HepG2 (cell line): ENCODE results near the gene MXI1. TPM values are rescaled to one million over a fixed set of nuclear protein-coding genes. Genes with fewer than 3 reads are reported as not detected.

Experiments
- ATAC-seq: fragments of 200-7000 bp; cut with Tn5 transposase; 3 replicates; pipeline ENCODE4 v1.9.1; 2020; ENCODE audit warnings: mild to moderate bottlenecking, moderate library complexity
- BruUV-seq: library from RNA; stranded (reverse); fragments of 400-500 nt; replicated peaks from 2 replicates; lab custom pipeline; 2021; lab: Mats Ljungman, UMichigan
- CTCF ChIA-PET: fragments of 300-600 bp; formaldehyde crosslinking; extraction: SDS; loops from one replicate; lab custom pipeline; 2021; ENCODE audit warnings: low total read pairs, inconsistent platforms, low intra/inter-chr PET ratio; lab: Yijun Ruan, JAX
- POLR2A ChIA-PET: fragments of 350-600 bp; sonication (Branson Sonifier 250); formaldehyde crosslinking; loops from one replicate; lab custom pipeline; 2020; ENCODE audit warnings: antibody characterized with exemption, inconsistent platforms; lab: Yijun Ruan, JAX
- DNase-seq: peaks from one replicate; pipeline ENCODE4 v3.0.0-alpha.2; 2015; ENCODE audit warnings: low spot score
- FAIRE-seq: peaks from 3 replicates; lab custom pipeline; 2011; peaks lifted over from hg19 to GRCh38; lab: Jason Lieb, UNC
- H2AFZ ChIP-seq: one replicate; pipeline ENCODE4 v1.6.1; 2011; ENCODE audit warnings: low read length, inconsistent platforms
- H3K27ac ChIP-seq: fragments of 300-600 bp; 3 replicates; pipeline ENCODE4 v1.8.0; 2011; ENCODE audit warnings: mixed run types, mild to moderate bottlenecking, mixed read lengths, low read length, inconsistent platforms; ENCODE audit not compliant: insufficient read depth; ENCODE audit errors: extremely low read length
- H3K27me3 ChIP-seq, 2 experiments: fragments of 200-600 bp in 1 of 2; 2 replicates in 1 of 2; 3 replicates in 1 of 2; pipeline versions ENCODE4 v1.6.0 to v1.8.0; 2011; ENCODE audit warnings: low read length in 2 of 2, mild to moderate bottlenecking in 2 of 2, moderate library complexity in 2 of 2, inconsistent platforms in 1 of 2; ENCODE audit not compliant: insufficient read depth in 2 of 2, control insufficient read depth in 1 of 2
- H3K36me3 ChIP-seq, 2 experiments: fragments of 200-600 bp in 1 of 2; replicated peaks in 1 of 2; 2 replicates in 1 of 2; 3 replicates in 1 of 2; pipeline versions ENCODE4 v1.5.1 to v1.8.0; 2011; ENCODE audit warnings: low read length in 2 of 2, inconsistent platforms in 1 of 2; ENCODE audit not compliant: insufficient read depth in 2 of 2, control insufficient read depth in 1 of 2
- H3K4me1 ChIP-seq: 2 replicates; pipeline ENCODE4 v1.5.1; 2012; ENCODE audit warnings: low read length, inconsistent platforms; ENCODE audit not compliant: insufficient read depth
- H3K4me2 ChIP-seq: 2 replicates; pipeline ENCODE4 v1.6.0; 2011; ENCODE audit warnings: low read depth, low read length, inconsistent platforms
- H3K4me3 ChIP-seq, 3 experiments: fragments of 200-600 bp in 1 of 3; sonication (generic), shearing (Covaris generic) in 1 of 3; replicated peaks in 1 of 3; 2 replicates each; pipeline ENCODE4 v1.5.1; 2011 to 2016; ENCODE audit warnings: low read length in 3 of 3, inconsistent platforms in 2 of 3, low read depth in 2 of 3, mild to moderate bottlenecking in 2 of 3, control low read depth in 1 of 3, mixed read lengths in 1 of 3; ENCODE audit not compliant: insufficient read depth in 1 of 3
- H3K79me2 ChIP-seq: one replicate; pipeline ENCODE4 v1.6.1; 2011; ENCODE audit warnings: low read length, inconsistent platforms; ENCODE audit not compliant: insufficient read depth
- H3K9ac ChIP-seq: 2 replicates; pipeline ENCODE4 v1.6.0; 2011; ENCODE audit warnings: mild to moderate bottlenecking, low read depth, low read length, inconsistent platforms; ENCODE audit not compliant: insufficient read depth
- H3K9me3 ChIP-seq: 2 replicates; pipeline ENCODE4 v1.5.1; 2012; ENCODE audit warnings: mild to moderate bottlenecking, low read length
- H4K20me1 ChIP-seq: 2 replicates; pipeline ENCODE4 v1.6.0; 2011; ENCODE audit warnings: inconsistent platforms, mild to moderate bottlenecking, low read length, moderate library complexity; ENCODE audit not compliant: insufficient read depth
- E2F2 ChIP-seq: sonication (generic); formaldehyde crosslinking; IDR thresholded peaks from 2 replicates; pipeline ENCODE4 v1.4.0; 2020; ENCODE audit warnings: missing genetic modification reagents, borderline replicate concordance
- LRRFIP1 ChIP-seq: sonication (generic); formaldehyde crosslinking; conservative IDR thresholded peaks from 2 replicates; pipeline ENCODE4 v1.4.0; 2020; ENCODE audit warnings: missing genetic modification reagents
- MYNN ChIP-seq: sonication (generic); formaldehyde crosslinking; IDR thresholded peaks from 2 replicates; pipeline ENCODE4 v1.4.0; 2020; ENCODE audit warnings: mild to moderate bottlenecking, low read depth, missing genetic modification reagents
- POLR2A ChIP-seq, 2 experiments: IDR thresholded peaks; 2 replicates each; pipeline ENCODE4 v1.6.1; 2011; ENCODE audit warnings: low read depth in 2 of 2, low read length in 2 of 2, mild to moderate bottlenecking in 1 of 2, moderate library complexity in 1 of 2; ENCODE audit not compliant: insufficient read depth in 1 of 2
- ZNF101 ChIP-seq: sonication (generic); formaldehyde crosslinking; IDR thresholded peaks from 2 replicates; pipeline ENCODE4 v1.4.0; 2020; ENCODE audit warnings: mild to moderate bottlenecking, low read depth, missing genetic modification reagents, borderline replicate concordance
- ZNF552 ChIP-seq: sonication (generic); formaldehyde crosslinking; IDR thresholded peaks from 2 replicates; pipeline ENCODE4 v1.9.0; 2022; ENCODE audit warnings: missing genetic modification reagents, mild to moderate bottlenecking, borderline replicate concordance
- ZNF768 ChIP-seq: sonication (generic); formaldehyde crosslinking; IDR thresholded peaks from 2 replicates; pipeline ENCODE4 v1.4.0; 2020; ENCODE audit warnings: missing genetic modification reagents
- WGBS: methylation state at CpG from one replicate; pipeline ENCODE4 v1.1.6; 2017; ENCODE audit warnings: low lambda C conversion rate; 5-methylcytosine and 5-hydroxymethylcytosine counted together
- in situ Hi-C: cut with HindIII; loops from 2 replicates; pipeline ENCODE4 v1.10.0; 2017; ENCODE audit warnings: low pct_unique_long_range_greater_than_20kb; ENCODE audit not compliant: extremely low pct_ligation_motif_present
- intact Hi-C: fragments of 100-400 bp; cut with micrococcal nuclease; formaldehyde crosslinking; loops from one replicate; pipeline ENCODE4 v1.10.0; 2022; ENCODE audit not compliant: unreplicated experiment
- polyA plus RNA-seq, 8 experiments: library from polyadenylated mRNA; depleted of rRNA in 3 of 8; stranded (reverse) in 7 of 8; unstranded in 1 of 8; fragments of >200 nt; fragmentation: Illumina TruSeq in 4 of 8; extraction: Trizol in 4 of 8; gene quantifications; 2 replicates each; pipeline versions ENCODE4 v1.2.1 to v1.2.3, GENCODE V29; 2011 to 2016; ENCODE audit warnings: low read depth in 4 of 8, missing spikeins in 1 of 8, mixed read lengths in 1 of 8; ENCODE audit not compliant: insufficient read depth in 1 of 8
- total RNA-seq, 5 experiments: library from RNA; depleted of rRNA; stranded (reverse); fragments of >200 nt; fragmentation: Illumina TruSeq; extraction: Trizol; gene quantifications; 2 replicates each; pipeline ENCODE4 v1.2.3, GENCODE V29; 2016; ENCODE audit warnings: low read depth in 1 of 5

MXI1 gene
- total and polyA plus RNA-seq, 2 of the 13 experiments (the other 11 are each of a cell fraction or from before 2014, with no cell fraction given), result 6.6 to 22.0 TPM

GRCh38 chr10:110265573-110266193, 58.3 kb downstream of the MXI1 start:
- Histone ChIP-seq H3K4me1 (peaks cover 24% of the 10 kb centered on the region), H4K20me1 (0 out of 2 replicates have a peak, but pooled peaks cover 2% of the 10 kb centered on the region), H3K9ac (no peak overlapping the region), H2AFZ (no peak overlapping the region), H3K4me3 (no peak overlapping the region), H3K4me2 (no peak overlapping the region), H3K36me3 (no peaks in the 10 kb centered on the region), H3K27ac (no peak overlapping the region)
- DNase-seq (no peak), ATAC-seq (no peak), FAIRE-seq (no peak)
- no TSS peak for BruUV-seq
- ChIA-PET POLR2A (no interaction called here), CTCF (no interaction called here)
- intact Hi-C loops, result no loop called here
- TF ChIP-seq ZNF101, result no peak
- TF ChIP-seq, all 625 proteins: peak for 0
- in situ Hi-C loops, result no loop called here
- 95% methylated on average over 4 of the region's 4 CpGs for WGBS
- no peaks in the 10 kb centered on the region for H3K9me3 ChIP-seq
- H3K79me2 ChIP-seq, result peaks cover 5% of the 10 kb centered on the region
- H3K27me3 ChIP-seq, result no peaks in the 10 kb centered on the region; a peak in 1 of 5 replicates

- 0 out of 2 replicates have a peak, but pooled peaks cover 8% of the 10 kb centered on the region for H4K20me1 ChIP-seq
- POLR2A ChIA-PET, result no interaction called here
- H3K9me3 ChIP-seq, result no peaks in the 10 kb centered on the region
- no peak overlapping the region for H3K4me3 ChIP-seq
- no peak for DNase-seq
- 93% methylated on average over 1 of the region's 1 CpG for WGBS
- H3K9ac ChIP-seq, result no peak overlapping the region
- TF ChIP-seq ZNF768 (CRISPR knock-in tag) (no peak), MYNN (no peak), ZNF552 (CRISPR knock-in tag) (no peak), LRRFIP1 (CRISPR knock-in tag) (no peak), POLR2A (IDR thresholded peaks at IDR 0.05; ENCODE audit: insufficient read depth in 1 of 2, low read depth in 2 of 2, low read length in 2 of 2) (no peak), E2F2 (CRISPR knock-in tag) (no peak)
- H3K27me3 ChIP-seq, result no peaks in the 10 kb centered on the region; a peak in 1 of 5 replicates
- BruUV-seq, result no TSS peak
- no peak overlapping the region for H3K27ac ChIP-seq
- in situ Hi-C loops, result no loop called here
- FAIRE-seq, result no peak
- CTCF ChIA-PET, result no interaction called here
- H2AFZ ChIP-seq, result no peak overlapping the region
- ATAC-seq, result no peak
- peaks cover 10% of the 10 kb centered on the region for H3K79me2 ChIP-seq
- intact Hi-C loops, result no loop called here
- H3K4me1 ChIP-seq, result peaks cover 38% of the 10 kb centered on the region
- H3K36me3 ChIP-seq, result no peaks in the 10 kb centered on the region
- no peak overlapping the region for H3K4me2 ChIP-seq
Observed at GRCh38 chr10:110267276-110267675, 59.9 kb downstream of the MXI1 start.
